HepG2 (cell line): ENCODE results near the gene ABCC5. TPM values are rescaled to one million over a fixed set of nuclear protein-coding genes. Genes with fewer than 3 reads are reported as not detected.

Experiments
- ATF4 ChIP-seq, 2 experiments: fragments of 450-650 bp in 1 of 2; sonication (generic) in 1 of 2; formaldehyde crosslinking; IDR thresholded peaks; 2 replicates each; pipeline versions ENCODE4 v1.5.0 to v1.8.0; 2020 to 2022; ENCODE audit warnings: mild to moderate bottlenecking in 1 of 2, missing genetic modification reagents in 1 of 2
- BRD4 ChIP-seq: sonication (generic); formaldehyde crosslinking; IDR thresholded peaks from 2 replicates; pipeline ENCODE4 v1.4.0; 2020; ENCODE audit warnings: missing genetic modification reagents
- CBX1 ChIP-seq: IDR thresholded peaks from one replicate; pipeline ENCODE4 v1.6.1; 2016; ENCODE audit warnings: antibody characterized with exemption, low read depth
- CHD2 ChIP-seq: IDR thresholded peaks from 2 replicates; pipeline ENCODE4 v1.6.1; 2011; ENCODE audit warnings: low read depth, low read length, improper control_type of control experiment
- GATAD2A ChIP-seq: IDR thresholded peaks from 2 replicates; pipeline ENCODE4 v1.6.1; 2016
- KLF9 ChIP-seq: IDR thresholded peaks from 2 replicates; pipeline ENCODE4 v1.6.1; 2016; ENCODE audit warnings: low read depth
- MLXIP ChIP-seq: sonication (generic); formaldehyde crosslinking; IDR thresholded peaks from 2 replicates; pipeline ENCODE4 v1.9.0; 2021; ENCODE audit warnings: missing genetic modification reagents, borderline replicate concordance
- RFX1 ChIP-seq: fragments of 450-650 bp; IDR thresholded peaks from 2 replicates; pipeline ENCODE4 v1.6.1; 2017
- SOX13 ChIP-seq, 3 experiments: fragments of 450-650 bp in 1 of 3; sonication (generic) in 1 of 3; formaldehyde crosslinking in 1 of 3; IDR thresholded peaks in 2 of 3; conservative IDR thresholded peaks in 1 of 3; 2 replicates each; pipeline versions ENCODE4 v1.5.0 to v1.6.1; 2016 to 2020; ENCODE audit warnings: antibody characterized with exemption in 1 of 3, mild to moderate bottlenecking in 1 of 3, missing compliant biosample characterization in 1 of 3, missing genetic modification reagents in 1 of 3, moderate library complexity in 1 of 3
- SP5 ChIP-seq: IDR thresholded peaks from 2 replicates; pipeline ENCODE4 v1.6.1; 2016; ENCODE audit warnings: low read depth, borderline replicate concordance
- SRF ChIP-seq: IDR thresholded peaks from 2 replicates; pipeline ENCODE4 v1.6.1; 2011; ENCODE audit warnings: mild to moderate bottlenecking, low read depth, low read length, moderate library complexity
- TCF7 ChIP-seq: sonication (generic); IDR thresholded peaks from 2 replicates; pipeline ENCODE4 v1.6.1; 2016; ENCODE audit warnings: antibody characterized with exemption, low read depth
- TCF7L2 ChIP-seq: IDR thresholded peaks from 2 replicates; pipeline ENCODE4 v1.6.1; 2011; ENCODE audit warnings: mild to moderate bottlenecking, low read depth, low read length, moderate library complexity
- ZFX ChIP-seq: sonication (generic); formaldehyde crosslinking; IDR thresholded peaks from 2 replicates; pipeline ENCODE4 v1.4.0; 2020; ENCODE audit warnings: mild to moderate bottlenecking, low read depth, missing genetic modification reagents, moderate library complexity
- ZNF256 ChIP-seq: sonication (generic); formaldehyde crosslinking; conservative IDR thresholded peaks from 2 replicates; pipeline ENCODE4 v1.4.0; 2020; ENCODE audit warnings: missing genetic modification reagents
- ZNF263 ChIP-seq: sonication (generic); formaldehyde crosslinking; IDR thresholded peaks from 2 replicates; pipeline ENCODE4 v1.4.0; 2020; ENCODE audit warnings: missing genetic modification reagents
- ZNF567 ChIP-seq: sonication (generic); formaldehyde crosslinking; IDR thresholded peaks from 2 replicates; pipeline ENCODE4 v1.8.1; 2023; ENCODE audit warnings: mild to moderate bottlenecking, missing genetic modification reagents, borderline replicate concordance
- ZNF772 ChIP-seq: sonication (generic); formaldehyde crosslinking; IDR thresholded peaks from 2 replicates; pipeline ENCODE4 v1.5.0; 2020; ENCODE audit warnings: mild to moderate bottlenecking, missing genetic modification reagents
- ZNF891 ChIP-seq: sonication (generic); formaldehyde crosslinking; IDR thresholded peaks from 2 replicates; pipeline ENCODE4 v1.5.0; 2020; ENCODE audit warnings: mild to moderate bottlenecking, missing genetic modification reagents
- polyA plus RNA-seq, 8 experiments: library from polyadenylated mRNA; depleted of rRNA in 3 of 8; stranded (reverse) in 7 of 8; unstranded in 1 of 8; fragments of >200 nt; fragmentation: Illumina TruSeq in 4 of 8; extraction: Trizol in 4 of 8; gene quantifications; 2 replicates each; pipeline versions ENCODE4 v1.2.1 to v1.2.3, GENCODE V29; 2011 to 2016; ENCODE audit warnings: low read depth in 4 of 8, missing spikeins in 1 of 8, mixed read lengths in 1 of 8; ENCODE audit not compliant: insufficient read depth in 1 of 8
- total RNA-seq, 5 experiments: library from RNA; depleted of rRNA; stranded (reverse); fragments of >200 nt; fragmentation: Illumina TruSeq; extraction: Trizol; gene quantifications; 2 replicates each; pipeline ENCODE4 v1.2.3, GENCODE V29; 2016; ENCODE audit warnings: low read depth in 1 of 5
- TF ChIP-seq, protein P1 (sequence below): sonication (generic); formaldehyde crosslinking; IDR thresholded peaks from 2 replicates; pipeline ENCODE4 v1.4.0; 2020; ENCODE audit warnings: missing genetic modification reagents, borderline replicate concordance
- TF ChIP-seq, protein P2 (sequence below): sonication (generic); formaldehyde crosslinking; conservative IDR thresholded peaks from 2 replicates; pipeline ENCODE4 v1.4.0; 2020; ENCODE audit warnings: missing genetic modification reagents

Gene ABCC5
- total and polyA plus RNA-seq, 2 of the 13 experiments (the other 11 are each of a cell fraction or from before 2014, with no cell fraction given), result 12.5 to 12.7 TPM

- TF ChIP-seq, protein P1, sequence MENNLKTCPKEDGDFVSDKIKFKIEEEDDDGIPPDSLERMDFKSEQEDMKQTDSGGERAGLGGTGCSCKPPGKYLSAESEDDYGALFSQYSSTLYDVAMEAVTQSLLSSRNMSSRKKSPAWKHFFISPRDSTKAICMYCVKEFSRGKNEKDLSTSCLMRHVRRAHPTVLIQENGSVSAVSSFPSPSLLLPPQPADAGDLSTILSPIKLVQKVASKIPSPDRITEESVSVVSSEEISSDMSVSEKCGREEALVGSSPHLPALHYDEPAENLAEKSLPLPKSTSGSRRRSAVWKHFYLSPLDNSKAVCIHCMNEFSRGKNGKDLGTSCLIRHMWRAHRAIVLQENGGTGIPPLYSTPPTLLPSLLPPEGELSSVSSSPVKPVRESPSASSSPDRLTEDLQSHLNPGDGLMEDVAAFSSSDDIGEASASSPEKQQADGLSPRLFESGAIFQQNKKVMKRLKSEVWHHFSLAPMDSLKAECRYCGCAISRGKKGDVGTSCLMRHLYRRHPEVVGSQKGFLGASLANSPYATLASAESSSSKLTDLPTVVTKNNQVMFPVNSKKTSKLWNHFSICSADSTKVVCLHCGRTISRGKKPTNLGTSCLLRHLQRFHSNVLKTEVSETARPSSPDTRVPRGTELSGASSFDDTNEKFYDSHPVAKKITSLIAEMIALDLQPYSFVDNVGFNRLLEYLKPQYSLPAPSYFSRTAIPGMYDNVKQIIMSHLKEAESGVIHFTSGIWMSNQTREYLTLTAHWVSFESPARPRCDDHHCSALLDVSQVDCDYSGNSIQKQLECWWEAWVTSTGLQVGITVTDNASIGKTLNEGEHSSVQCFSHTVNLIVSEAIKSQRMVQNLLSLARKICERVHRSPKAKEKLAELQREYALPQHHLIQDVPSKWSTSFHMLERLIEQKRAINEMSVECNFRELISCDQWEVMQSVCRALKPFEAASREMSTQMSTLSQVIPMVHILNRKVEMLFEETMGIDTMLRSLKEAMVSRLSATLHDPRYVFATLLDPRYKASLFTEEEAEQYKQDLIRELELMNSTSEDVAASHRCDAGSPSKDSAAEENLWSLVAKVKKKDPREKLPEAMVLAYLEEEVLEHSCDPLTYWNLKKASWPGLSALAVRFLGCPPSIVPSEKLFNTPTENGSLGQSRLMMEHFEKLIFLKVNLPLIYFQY (CRISPR knock-in tag), result no peak
- TF ChIP-seq ZNF772 (CRISPR knock-in tag) (0 out of 2 replicates have a peak, but pooled peaks have one; percentile 60), RFX1 (no peak), MLXIP (CRISPR knock-in tag) (0 out of 2 replicates have a peak, but pooled peaks have one; percentile 23), TCF7 (peak; percentile 67; the same call in 1 of the 2 replicates), KLF9 (no peak), CBX1 (no peak), CHD2 (no peak), SRF (no peak), ZNF567 (CRISPR knock-in tag) (no peak), SOX13 (IDR thresholded peaks at IDR 0.05) (0 out of 2 replicates have a peak, but pooled peaks have one; percentile 53), SOX13 (CRISPR knock-in tag; conservative IDR thresholded peaks at IDR 0.05 in 1 of 2, IDR thresholded peaks at IDR 0.05 in 1 of 2) (peak in 1 of 2 experiments; percentile 71; a peak in 2 of 4 replicates), TCF7L2 (no peak), GATAD2A (CRISPR knock-in tag) (peak; percentile 58; the same call in 1 of the 2 replicates), ZNF891 (CRISPR knock-in tag) (peak; percentile 22; the same call in 1 of the 2 replicates), SP5 (CRISPR knock-in tag) (peak; percentile 94), ZNF256 (CRISPR knock-in tag) (0 out of 2 replicates have a peak, but pooled peaks have one; percentile 26), ATF4 (CRISPR knock-in tag; IDR thresholded peaks at IDR 0.05) (0 out of 4 replicates have a peak, but pooled peaks of 1 of the 2 experiments have one; percentile 13), ZNF263 (CRISPR knock-in tag) (no peak), ZFX (CRISPR knock-in tag) (peak; percentile 42; the same call in 1 of the 2 replicates), BRD4 (CRISPR knock-in tag) (no peak)
- TF ChIP-seq, protein P2, sequence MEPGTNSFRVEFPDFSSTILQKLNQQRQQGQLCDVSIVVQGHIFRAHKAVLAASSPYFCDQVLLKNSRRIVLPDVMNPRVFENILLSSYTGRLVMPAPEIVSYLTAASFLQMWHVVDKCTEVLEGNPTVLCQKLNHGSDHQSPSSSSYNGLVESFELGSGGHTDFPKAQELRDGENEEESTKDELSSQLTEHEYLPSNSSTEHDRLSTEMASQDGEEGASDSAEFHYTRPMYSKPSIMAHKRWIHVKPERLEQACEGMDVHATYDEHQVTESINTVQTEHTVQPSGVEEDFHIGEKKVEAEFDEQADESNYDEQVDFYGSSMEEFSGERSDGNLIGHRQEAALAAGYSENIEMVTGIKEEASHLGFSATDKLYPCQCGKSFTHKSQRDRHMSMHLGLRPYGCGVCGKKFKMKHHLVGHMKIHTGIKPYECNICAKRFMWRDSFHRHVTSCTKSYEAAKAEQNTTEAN (CRISPR knock-in tag), result 0 out of 2 replicates have a peak, but pooled peaks have one; percentile 41
Measured at GRCh38 chr3:183912895-183913579, 104.6 kb downstream of the ABCC5 start (continued).
